ENCODE results near the gene HOXB3.

Gene HOXB3

GRCh38 chr17:48619826-48620449, 29.9 kb upstream of the HOXB3 start:
- no peak for TF ChIP-seq CTCF (IDR thresholded peaks at IDR 0.05)
- no peak for DNase-seq (ENCODE audit: low spot score)
- Histone ChIP-seq H3K4me3 (no peak overlapping the region), H3K27ac (no peak overlapping the region)

- H3K4me3 ChIP-seq, result no peak overlapping the region
- H3K27ac ChIP-seq, result no peak overlapping the region
- TF ChIP-seq CTCF (IDR thresholded peaks at IDR 0.05), result peak; percentile 88
- DNase-seq (ENCODE audit: low spot score), result peak; percentile 87
These were observed 28.3 kb upstream of the HOXB3 start for GRCh38 chr17:48618256-48618896.

GRCh38 chr17:48617471-48618255, 27.6 kb upstream of the HOXB3 start:
- Histone ChIP-seq H3K27ac (no peak overlapping the region), H3K4me3 (no peak overlapping the region)
- TF ChIP-seq CTCF (IDR thresholded peaks at IDR 0.05), result no peak
- DNase-seq (ENCODE audit: low spot score), result no peak

GRCh38 chr17:48616717-48617470, 26.9 kb upstream of the HOXB3 start:
- Histone ChIP-seq H3K4me3 (no peak overlapping the region), H3K27ac (no peak overlapping the region)
- TF ChIP-seq CTCF (IDR thresholded peaks at IDR 0.05), result no peak
- no peak for DNase-seq (ENCODE audit: low spot score)

GRCh38 chr17:48615963-48616716, 26.1 kb upstream of the HOXB3 start:
- Histone ChIP-seq H3K4me3 (no peak overlapping the region), H3K27ac (no peak overlapping the region)
- no peak for TF ChIP-seq CTCF (IDR thresholded peaks at IDR 0.05)
- no peak for DNase-seq (ENCODE audit: low spot score)
